GM15510 (cell line): Measurements from ENCODE around the gene ASIC2.

ENCODE experiments used
- POLR2A ChIP-seq: IDR thresholded peaks from 3 replicates; pipeline ENCODE4 v1.6.1; 2011; ENCODE audit warnings: borderline replicate concordance; ENCODE audit not compliant: insufficient read length; ENCODE audit errors: extremely low read depth

Gene ASIC2

DNA sequence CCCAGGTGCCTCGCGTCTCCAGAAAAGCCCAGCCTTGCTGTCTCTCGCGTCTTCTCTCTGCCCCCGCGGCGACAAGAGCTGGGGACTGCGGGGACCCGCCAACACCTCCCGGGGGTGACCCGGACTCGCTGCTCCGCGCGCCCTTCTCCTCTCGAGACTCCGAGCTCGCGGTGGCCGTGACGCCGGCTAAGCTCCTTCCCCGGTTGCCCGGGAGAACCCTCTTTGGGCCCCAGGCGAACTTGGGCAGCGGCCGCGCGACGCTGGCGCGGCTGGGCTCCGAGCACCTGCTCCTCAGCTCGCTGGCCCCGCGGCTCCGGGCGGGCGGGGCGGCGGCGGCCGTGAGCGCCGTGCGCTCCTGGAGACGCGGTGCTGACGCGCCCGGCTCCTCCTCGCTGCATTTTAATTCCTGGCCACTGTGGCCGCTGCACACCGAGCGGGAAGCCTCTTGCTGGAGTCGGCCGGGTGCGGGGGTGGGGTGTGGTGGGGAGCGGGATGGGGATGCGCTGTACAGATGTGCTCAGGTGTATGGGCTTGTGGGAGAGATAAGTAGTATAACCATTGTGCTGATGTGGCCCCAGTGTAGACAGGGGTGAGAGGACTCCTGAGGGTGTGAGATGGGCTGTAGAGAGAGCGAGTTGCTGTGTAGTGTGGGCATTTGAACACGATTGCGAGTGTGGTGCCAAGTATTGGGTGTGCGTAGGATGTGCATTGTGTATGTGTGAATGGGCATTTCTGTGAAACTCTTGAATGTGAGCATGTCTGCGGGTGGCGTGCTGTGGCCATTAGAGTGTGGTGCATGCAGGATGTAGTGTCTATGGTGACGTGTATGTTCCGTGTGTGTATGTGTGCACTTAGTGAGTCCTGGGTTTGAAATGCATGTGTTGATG is at the start of gene ASIC2:
ASIC2 (minus strand) TSS at position 315 of the 887 bp plus-strand sequence.
- TF ChIP-seq POLR2A: no peak

DNA sequence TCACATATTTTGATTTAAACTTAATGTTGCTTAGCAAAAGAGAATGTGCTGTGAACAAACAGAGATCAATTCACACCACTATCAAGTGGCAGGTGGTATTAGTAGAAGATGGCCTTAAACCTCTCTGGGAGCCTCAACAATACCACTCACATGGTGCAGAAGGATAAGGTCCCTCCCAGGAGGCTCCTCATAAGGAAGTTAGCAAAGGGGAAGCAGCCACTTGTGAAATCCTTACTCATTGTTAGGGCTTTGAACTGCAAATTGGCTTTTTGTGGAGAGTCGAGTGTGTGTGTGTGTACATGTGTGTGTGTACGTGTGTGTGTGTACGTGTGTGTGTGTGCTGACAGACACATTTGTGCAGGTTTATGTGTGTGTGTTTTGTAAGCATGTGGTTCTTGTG is 48.9 kb upstream of the ASIC2 start:
- no peak for TF ChIP-seq POLR2A

DNA sequence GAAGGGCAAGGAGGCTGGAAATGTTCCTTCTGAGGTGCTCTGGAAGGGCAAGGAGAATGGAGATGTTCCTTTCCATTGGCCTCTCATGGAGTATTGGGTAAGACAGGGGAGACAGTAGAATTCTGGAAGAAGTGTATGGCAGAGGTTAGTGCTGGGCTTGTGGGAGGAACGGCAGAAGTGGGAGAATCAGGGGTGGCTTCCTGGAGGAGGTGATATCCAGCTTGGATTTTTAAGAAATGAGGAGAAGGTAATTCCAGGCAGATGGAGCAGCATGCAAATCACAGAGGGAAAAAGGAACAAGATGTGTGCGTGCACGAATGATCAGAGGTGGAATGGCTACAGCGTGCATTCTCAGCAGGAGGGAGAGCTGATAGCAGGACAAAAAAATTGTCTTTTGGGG is 45.1 kb upstream of the ASIC2 start:
- TF ChIP-seq POLR2A: no peak

DNA sequence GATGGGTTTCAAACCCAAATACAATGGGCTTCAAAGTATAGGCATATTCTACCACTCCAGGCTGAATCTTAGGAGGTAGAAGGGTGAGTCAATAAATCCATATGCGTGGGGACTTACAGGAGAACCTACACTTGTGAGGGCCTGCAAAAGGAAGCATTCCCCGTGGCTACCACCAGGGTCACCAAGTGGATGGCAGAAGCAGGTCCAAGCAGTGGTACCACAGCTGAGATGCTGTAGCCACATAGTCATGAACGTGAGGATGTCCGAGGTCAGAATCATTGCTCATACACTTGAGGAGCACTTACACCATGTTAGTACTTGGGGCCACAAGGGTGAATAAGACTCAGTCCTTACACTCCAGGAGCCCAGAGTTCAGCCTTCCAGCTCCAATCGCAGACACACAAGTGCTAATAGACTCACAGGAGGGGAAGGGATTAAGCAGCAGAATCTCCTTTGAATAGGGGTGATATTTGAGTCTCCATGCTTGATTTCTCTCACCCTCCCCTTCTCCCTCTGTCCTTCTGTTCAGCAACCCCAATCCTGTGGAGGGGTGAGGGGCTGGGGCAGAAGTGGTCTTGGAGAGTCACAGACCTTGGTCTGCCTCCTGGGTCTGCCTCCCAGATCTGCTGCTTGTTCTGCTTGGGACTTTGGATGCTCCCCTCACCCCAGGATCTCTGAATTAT is 42.5 kb upstream of the ASIC2 start:
- no peak for TF ChIP-seq POLR2A

DNA sequence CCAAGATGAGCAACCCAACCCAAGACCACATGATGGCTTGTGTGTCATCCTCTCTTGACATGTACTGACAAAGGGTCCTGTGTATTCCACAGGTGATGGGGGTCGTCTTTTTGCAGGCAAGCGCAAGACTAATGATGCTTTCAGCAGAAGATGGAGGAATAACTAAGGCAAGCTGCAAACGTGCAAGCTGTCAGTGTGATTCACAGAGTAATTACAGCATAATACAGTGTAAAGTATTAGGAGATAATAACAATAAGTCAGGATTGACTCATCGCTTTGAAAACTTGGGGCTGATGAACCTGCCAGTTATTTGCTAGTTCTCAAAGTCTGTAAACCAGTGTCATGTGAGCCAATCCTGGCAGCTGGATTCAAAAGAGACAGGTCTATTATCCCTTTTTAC is 41.6 kb upstream of the ASIC2 start:
- no peak for TF ChIP-seq POLR2A

DNA sequence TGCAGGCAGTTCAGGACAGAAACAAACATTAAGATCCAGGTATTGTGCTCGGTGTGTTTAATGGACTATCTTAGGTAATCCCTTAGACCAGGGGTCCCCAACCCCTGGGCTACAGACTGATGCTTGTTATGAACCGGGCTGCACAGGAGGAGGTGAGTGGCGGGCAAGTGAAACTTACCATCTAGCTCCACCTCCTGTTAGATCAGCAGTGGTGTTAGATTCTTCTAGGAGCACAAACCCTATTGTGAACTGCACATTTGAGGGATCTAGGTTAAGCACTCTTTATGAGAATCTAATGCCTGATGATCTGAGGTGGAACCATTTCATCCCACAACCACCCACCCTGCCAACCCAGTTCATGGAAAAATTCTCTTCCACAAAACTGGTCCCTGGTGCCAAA is 37.8 kb upstream of the ASIC2 start:
- no peak for TF ChIP-seq POLR2A

DNA sequence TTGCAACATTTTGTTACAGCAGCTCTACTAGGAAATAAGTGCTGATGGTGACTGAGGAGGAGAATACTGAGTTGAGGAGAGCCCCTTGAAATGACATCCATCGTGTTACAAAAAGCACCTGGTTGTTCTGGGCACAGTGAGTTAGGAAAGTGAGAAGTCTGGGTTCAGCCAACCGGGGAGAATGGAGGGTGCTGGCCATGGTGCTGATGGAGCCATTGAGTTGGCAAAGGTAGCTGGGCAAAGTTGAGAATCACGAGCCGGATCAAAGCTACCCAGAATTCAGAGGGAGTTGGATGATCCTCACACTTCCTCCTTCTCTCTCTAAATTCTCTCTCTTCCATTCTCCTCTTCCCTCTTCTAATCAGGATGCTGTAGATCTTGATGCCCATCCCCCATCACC is 35.0 kb upstream of the ASIC2 start:
- TF ChIP-seq POLR2A: no peak

DNA sequence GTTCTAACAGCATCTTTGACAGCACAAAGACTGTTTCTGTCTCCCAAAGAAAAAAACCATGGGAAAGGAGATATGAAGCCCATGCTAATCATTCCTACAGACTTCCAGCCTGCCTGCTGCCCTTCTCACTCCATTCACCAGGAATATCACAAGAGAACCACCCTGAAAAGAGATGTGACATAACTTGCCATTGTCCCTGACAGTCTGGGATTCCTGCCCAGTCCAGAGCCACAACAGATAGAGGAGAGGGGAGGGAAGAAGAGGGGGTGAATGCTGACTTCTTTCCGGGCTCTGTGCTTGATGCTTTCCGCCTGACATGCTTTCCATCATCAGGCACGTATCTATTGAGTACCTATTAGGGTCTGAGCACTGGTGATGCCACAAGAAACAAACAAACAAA is 31.6 kb upstream of the ASIC2 start:
- TF ChIP-seq POLR2A: no peak

DNA sequence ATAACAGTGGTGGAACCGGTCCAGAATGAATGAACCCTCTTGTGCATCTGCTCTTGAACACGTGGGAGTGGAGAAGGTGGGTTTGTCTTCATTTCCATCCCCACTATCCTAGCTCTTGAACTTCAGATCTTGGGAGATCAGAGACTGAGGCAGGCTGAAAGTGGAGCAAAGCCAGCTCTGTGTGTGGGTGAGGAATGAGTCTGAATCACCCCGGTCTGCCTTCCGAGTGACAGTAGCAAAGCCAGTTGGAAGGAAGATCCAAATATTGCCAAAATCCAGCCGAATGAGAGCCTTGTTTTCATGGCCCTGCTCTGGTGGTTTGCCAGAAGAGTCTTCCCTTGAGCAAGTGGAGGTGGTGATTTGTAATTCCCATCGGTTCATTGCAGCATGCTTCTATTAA is 29.0 kb upstream of the ASIC2 start:
- no peak for TF ChIP-seq POLR2A

DNA sequence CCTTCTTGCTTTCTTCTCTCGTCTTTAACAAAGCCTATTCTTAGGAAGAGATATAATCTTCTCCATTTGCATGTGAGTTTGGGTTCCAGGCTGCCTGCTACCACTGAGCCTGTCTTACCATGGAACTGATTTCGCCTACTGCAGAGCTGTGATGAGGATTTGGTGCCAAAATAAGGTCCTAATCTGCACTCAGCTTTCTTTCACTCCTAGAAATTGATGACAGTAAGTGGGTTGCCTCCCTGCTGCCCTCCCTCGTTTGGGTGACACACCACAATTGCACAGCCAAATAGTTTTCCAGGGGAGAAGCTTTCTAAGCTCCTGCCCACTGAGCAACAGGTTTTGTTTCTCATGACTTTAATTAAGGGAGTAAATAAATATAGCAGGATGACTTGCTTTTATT is 25.1 kb upstream of the ASIC2 start:
- TF ChIP-seq POLR2A: no peak

DNA sequence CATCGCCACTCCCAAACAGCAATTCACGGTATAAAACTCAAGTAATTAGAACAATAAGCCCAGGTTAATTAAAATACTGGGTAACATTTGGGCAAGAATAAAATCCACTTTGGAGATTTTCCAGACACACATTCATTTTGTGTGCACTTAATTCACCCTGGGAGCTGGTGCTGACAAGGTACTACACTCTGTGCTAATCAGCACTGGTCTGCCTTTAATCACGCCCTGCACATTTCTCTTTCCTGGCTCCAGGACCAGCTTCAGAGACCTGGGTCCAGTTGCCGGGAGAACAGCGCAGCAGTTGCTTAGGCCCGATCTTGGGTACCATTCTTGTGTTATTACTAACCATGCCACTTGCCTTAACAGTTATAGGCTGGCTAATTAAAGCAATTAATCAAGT is 23.7 kb upstream of the ASIC2 start:
- TF ChIP-seq POLR2A: no peak

DNA sequence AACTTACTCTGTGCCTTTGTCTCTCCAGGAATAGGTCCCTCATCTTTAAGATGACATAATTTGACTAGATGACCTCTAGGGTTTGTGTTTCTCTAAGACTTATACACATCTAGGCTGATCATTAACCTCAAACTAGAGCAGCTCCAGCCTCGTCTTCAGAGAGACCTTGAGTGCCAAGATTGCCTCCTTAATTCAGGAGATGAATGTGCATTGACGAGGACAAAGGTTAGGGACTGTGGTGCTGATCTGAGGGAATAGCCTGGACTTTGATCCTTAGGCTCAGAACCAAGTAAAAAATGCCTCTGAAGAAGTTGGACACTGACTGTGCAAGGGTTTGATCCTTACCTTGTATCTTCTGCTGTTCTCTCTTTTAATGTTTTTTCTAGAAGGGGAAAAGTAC is 17.2 kb upstream of the ASIC2 start:
- no peak for TF ChIP-seq POLR2A

DNA sequence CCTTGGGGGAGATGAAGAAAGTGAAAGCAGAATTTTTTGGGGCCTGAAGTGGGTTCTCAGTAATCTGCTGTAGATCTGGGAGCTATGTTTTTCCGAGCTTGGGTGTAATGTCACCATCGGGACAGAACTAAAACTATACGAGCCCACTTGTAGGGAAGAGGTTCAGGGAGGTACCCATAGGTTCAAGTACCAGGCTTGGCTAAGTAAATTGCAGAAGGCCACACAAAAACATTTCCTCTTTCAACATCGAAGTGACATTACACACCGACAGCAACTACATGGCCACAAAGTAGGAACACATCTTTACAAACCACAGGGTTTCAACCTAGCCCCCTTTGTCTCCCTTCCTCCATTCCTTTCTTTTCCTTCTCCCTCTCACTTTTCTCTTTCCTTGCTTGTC is 10.2 kb upstream of the ASIC2 start:
- no peak for TF ChIP-seq POLR2A

DNA sequence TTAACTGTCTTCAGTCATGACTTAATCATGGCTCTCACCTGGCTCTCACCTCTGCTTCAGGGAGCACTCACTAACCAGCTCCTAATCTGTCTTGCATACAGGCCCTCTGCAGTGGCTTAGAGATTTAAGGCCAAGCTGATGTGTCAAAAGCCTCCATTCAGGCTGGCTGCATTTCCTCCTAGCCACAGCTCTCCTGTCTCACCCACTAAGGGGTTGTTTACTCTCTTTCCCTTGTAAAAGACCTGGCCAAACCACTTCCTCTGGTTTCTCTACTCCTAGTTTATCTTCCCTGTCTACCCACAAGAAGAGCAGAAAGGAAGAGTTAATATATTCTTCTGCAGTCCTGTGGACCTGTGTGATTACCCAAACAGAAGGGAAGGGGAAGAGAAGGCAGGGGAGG is 9.3 kb upstream of the ASIC2 start:
- no peak for TF ChIP-seq POLR2A

DNA sequence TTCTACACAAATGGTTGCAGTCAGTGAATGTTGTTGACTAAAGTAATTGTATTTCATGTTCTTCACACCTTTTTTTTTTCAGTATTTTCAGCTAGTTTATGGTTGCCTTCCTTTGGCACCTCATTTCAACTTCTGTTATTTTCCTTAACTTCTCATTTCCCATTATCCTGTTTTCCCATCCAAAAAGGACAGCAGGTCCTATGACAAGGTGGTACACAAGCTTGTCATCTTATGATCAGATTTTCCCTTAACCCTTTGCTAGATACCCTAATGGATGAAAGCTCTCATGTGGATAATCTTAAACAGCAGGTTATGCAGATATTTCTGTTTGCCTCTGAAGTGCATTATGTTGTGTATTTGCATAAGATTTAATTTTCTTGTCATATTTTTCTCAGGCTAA is 7.1 kb upstream of the ASIC2 start:
- TF ChIP-seq POLR2A: no peak

DNA sequence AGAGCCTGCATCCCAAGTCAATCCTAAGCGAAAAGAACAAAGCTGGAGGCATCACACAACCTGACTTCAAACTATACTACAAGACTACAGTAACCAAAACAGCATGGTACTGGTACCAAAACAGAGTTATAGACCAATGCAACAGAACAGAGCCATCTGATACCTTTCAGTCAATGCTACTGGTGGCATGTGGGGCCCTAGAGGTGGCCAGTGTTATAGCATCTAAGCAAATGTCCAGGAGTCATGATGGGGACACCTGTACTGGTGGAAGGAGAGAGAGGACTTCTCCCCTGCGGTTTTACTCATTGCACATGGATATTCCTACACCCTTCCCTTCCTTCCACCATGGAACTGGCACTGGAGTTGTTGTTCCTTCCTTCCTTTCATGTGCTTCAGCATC is 6.0 kb upstream of the ASIC2 start:
- no peak for TF ChIP-seq POLR2A
